ENCODE data around the gene CSTF2T. TPM values are rescaled to one million over a fixed set of nuclear protein-coding genes. Genes with fewer than 3 reads are reported as not detected.

Gene CSTF2T
- total RNA-seq, 2 donors from 2014 or later, result 35.8 to 39.0 TPM

DNA sequence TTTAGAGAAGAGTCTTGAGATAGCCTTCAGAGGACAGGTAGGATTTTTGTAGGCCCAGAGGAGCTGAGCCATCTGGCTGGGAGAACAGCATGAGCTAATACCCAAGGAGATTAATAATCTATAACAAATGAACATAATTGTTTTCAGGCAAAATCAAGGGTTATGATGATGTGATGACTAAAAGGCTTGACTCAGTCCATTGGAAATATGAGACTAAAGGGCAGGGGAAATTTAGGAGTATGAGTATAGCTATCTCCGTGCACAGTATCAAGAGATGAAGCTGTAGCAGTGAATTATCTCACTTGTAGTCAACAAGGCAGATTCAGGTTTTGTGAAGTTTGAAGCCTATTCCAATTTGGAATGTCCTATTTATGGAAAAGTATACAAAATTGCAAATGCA lies 40.1 kb downstream of the CSTF2T start:
- ATAC-seq (replicated peaks in 1 of 2) (no peak), DNase-seq (no peak)
- Mint-ChIP-seq H3K36me3 (ENCODE audit: insufficient read depth in 2 of 2) (no peaks in the 10 kb centered on the region), H3K4me3 (no peak overlapping the region), H3K9me3 (no peaks in the 10 kb centered on the region), H3K4me1 (ENCODE audit: low read depth) (no peaks in the 10 kb centered on the region), H3K27me3 (ENCODE audit: low read depth) (peaks cover 9% of the 10 kb centered on the region), H3K27ac (no peak overlapping the region)

- peaks cover 13% of the 10 kb centered on the region for H3K27me3 Mint-ChIP-seq (ENCODE audit: low read depth)
- DNase-seq (no peak), ATAC-seq (replicated peaks in 1 of 2) (no peak)
- no peak overlapping the region for H3K4me3 Mint-ChIP-seq
- no peak overlapping the region for H3K27ac Mint-ChIP-seq
- H3K36me3 Mint-ChIP-seq (ENCODE audit: insufficient read depth in 2 of 2), result no peaks in the 10 kb centered on the region
- H3K4me1 Mint-ChIP-seq (ENCODE audit: low read depth), result no peaks in the 10 kb centered on the region
- no peaks in the 10 kb centered on the region for H3K9me3 Mint-ChIP-seq
Measured at GRCh38 chr10:51658000-51658399, 41.4 kb downstream of the CSTF2T start.

DNA sequence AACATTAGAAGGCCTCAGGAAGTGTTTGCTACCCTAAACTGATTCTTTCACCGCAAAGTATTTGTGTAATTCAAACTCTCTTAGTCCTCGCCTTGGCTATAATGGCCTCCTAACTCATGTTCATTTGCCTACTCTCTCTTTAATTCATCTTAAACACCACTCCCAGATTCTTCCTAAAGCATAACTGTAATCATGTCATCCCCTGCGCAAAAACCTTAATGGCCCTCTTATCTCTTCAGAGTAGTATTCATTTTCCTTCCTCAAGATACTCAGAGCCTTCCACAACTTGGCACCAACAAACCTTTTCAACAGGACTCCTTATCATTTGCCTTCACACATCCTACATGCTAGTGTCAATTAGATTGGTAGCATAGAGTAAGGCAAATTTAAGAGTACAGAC lies 42.9 kb downstream of the CSTF2T start:
- no peak overlapping the region for H3K4me3 Mint-ChIP-seq
- no peak overlapping the region for H3K27ac Mint-ChIP-seq
- no peak for ATAC-seq (replicated peaks in 1 of 2)
- no peaks in the 10 kb centered on the region for H3K9me3 Mint-ChIP-seq
- no peaks in the 10 kb centered on the region for H3K36me3 Mint-ChIP-seq (ENCODE audit: insufficient read depth in 2 of 2)
- H3K4me1 Mint-ChIP-seq (ENCODE audit: low read depth), result no peaks in the 10 kb centered on the region
- peaks cover 13% of the 10 kb centered on the region for H3K27me3 Mint-ChIP-seq (ENCODE audit: low read depth)
- DNase-seq, result no peak

DNA sequence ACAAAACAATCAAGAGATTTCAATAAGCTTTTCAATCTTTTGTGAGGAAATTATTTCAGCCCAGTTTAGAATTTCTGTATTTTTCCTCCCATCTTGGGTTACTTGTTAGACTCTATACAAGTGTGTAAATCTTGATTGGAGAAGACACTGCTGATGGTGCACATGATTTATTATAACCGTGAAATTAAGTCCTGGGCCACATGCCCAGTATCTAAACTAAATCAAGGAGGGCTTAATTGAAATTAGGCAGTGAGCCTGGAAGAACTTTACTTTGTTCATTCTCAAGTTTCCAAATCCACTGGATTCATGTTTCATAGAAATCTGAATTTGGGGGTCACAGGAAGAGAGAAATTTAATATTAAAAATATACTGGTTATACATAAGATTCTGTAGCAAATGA lies 44.5 kb downstream of the CSTF2T start:
- DNase-seq, result no peak
- H3K4me3 Mint-ChIP-seq, result no peak overlapping the region
- no peaks in the 10 kb centered on the region for H3K9me3 Mint-ChIP-seq
- no peaks in the 10 kb centered on the region for H3K4me1 Mint-ChIP-seq (ENCODE audit: low read depth)
- no peaks in the 10 kb centered on the region for H3K36me3 Mint-ChIP-seq (ENCODE audit: insufficient read depth in 2 of 2)
- no peak overlapping the region for H3K27ac Mint-ChIP-seq
- H3K27me3 Mint-ChIP-seq (ENCODE audit: low read depth), result peaks cover 13% of the 10 kb centered on the region
- ATAC-seq (replicated peaks in 1 of 2), result no peak

- no peak for ATAC-seq (replicated peaks in 1 of 2)
- Mint-ChIP-seq H3K36me3 (ENCODE audit: insufficient read depth in 2 of 2) (no peaks in the 10 kb centered on the region), H3K9me3 (no peaks in the 10 kb centered on the region), H3K4me3 (no peak overlapping the region), H3K4me1 (ENCODE audit: low read depth) (no peaks in the 10 kb centered on the region), H3K27ac (no peak overlapping the region), H3K27me3 (ENCODE audit: low read depth) (peaks cover 13% of the 10 kb centered on the region)
- DNase-seq, result no peak
Measured at GRCh38 chr10:51653025-51653424, 46.4 kb downstream of the CSTF2T start.

GRCh38 chr10:51651063-51651462 lies 48.3 kb downstream of the CSTF2T start:
- Mint-ChIP-seq H3K27me3 (ENCODE audit: low read depth) (peaks cover 6% of the 10 kb centered on the region), H3K36me3 (ENCODE audit: insufficient read depth in 2 of 2) (no peaks in the 10 kb centered on the region), H3K4me3 (no peak overlapping the region), H3K9me3 (no peaks in the 10 kb centered on the region), H3K4me1 (ENCODE audit: low read depth) (no peaks in the 10 kb centered on the region), H3K27ac (no peak overlapping the region)
- ATAC-seq (replicated peaks in 1 of 2) (no peak), DNase-seq (no peak)

DNA sequence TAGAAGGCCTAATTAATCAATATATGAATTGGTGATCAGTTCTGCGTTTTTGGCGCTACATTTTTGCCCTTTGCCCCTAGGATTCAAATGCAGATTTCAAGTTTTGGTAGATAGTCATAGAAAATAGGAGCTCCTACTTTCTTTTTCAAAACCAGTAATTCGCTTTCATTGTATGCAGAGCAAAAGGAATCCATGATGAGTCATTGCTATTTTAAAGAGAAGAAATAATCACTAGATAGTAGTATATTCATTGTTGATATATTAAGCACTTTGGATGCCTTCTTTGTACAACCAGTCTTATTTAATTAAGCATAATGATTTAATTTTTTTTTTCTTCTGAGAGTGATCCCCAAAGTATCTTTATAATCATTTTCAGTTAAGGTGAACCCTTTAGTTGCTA lies 50.3 kb downstream of the CSTF2T start:
- Mint-ChIP-seq H3K36me3 (ENCODE audit: insufficient read depth in 2 of 2) (no peaks in the 10 kb centered on the region), H3K4me1 (ENCODE audit: low read depth) (no peaks in the 10 kb centered on the region), H3K9me3 (no peaks in the 10 kb centered on the region), H3K27me3 (ENCODE audit: low read depth) (peaks cover 2% of the 10 kb centered on the region), H3K27ac (no peak overlapping the region), H3K4me3 (no peak overlapping the region)
- ATAC-seq (replicated peaks in 1 of 2), result no peak
- DNase-seq, result no peak
